Mesodermal cell (in vitro differentiated cells): ENCODE measurements around the gene GNAQ.

Experiments
- H3K27ac ChIP-seq: 2 replicates; pipeline ENCODE4 v1.7.0; 2013; ENCODE audit warnings: mild to moderate bottlenecking, low read depth, low read length, moderate library complexity; ENCODE audit not compliant: severe bottlenecking
- H3K36me3 ChIP-seq: 2 replicates; pipeline ENCODE4 v1.7.1; 2013; ENCODE audit warnings: mild to moderate bottlenecking, low read length, moderate library complexity; ENCODE audit not compliant: control insufficient read depth, insufficient read depth
- H3K4me1 ChIP-seq: one replicate; pipeline ENCODE4 v1.7.1; 2013; ENCODE audit warnings: mild to moderate bottlenecking, low read length; ENCODE audit not compliant: insufficient read depth, control insufficient read depth, poor library complexity, severe bottlenecking
- H3K4me3 ChIP-seq: 2 replicates; pipeline ENCODE4 v1.7.0; 2013; ENCODE audit warnings: low read length, control low read depth, mild to moderate bottlenecking; ENCODE audit not compliant: insufficient read depth, poor library complexity, severe bottlenecking; ENCODE audit errors: extremely low read depth
- H3K9me3 ChIP-seq: 2 replicates; pipeline ENCODE4 v1.7.1; 2013; ENCODE audit warnings: mild to moderate bottlenecking, low read length, moderate library complexity; ENCODE audit not compliant: control insufficient read depth
- WGBS, 2 experiments: methylation state at CpG; one replicate each; pipeline ENCODE4 v1.1.5; 2013; ENCODE audit warnings: missing lambda C conversion rate in 2 of 2; ENCODE audit not compliant: insufficient coverage in 2 of 2; 5-methylcytosine and 5-hydroxymethylcytosine counted together

The GNAQ gene

GRCh38 chr9:77806741-77807140 lies 224.9 kb downstream of the GNAQ start:
- no peak overlapping the region for H3K27ac ChIP-seq
- H3K9me3 ChIP-seq = no peaks in the 10 kb centered on the region
- H3K4me1 ChIP-seq = peaks cover 28% of the 10 kb centered on the region
- H3K36me3 ChIP-seq = peaks cover 4% of the 10 kb centered on the region
- no peak overlapping the region for H3K4me3 ChIP-seq
- 95 to 100% methylated on average over 3 of the region's 5 CpGs for WGBS, 2 experiments

GRCh38 chr9:77805810-77806209 lies 225.8 kb downstream of the GNAQ start:
- H3K36me3 ChIP-seq = peaks cover 3% of the 10 kb centered on the region
- WGBS, 2 experiments = no CpG with 5 or more reads among the region's 2 CpGs

GRCh38 chr9:77803423-77803822 lies 228.2 kb downstream of the GNAQ start:
- no CpG with 5 or more reads among the region's 1 CpG for whole genome bisulfite sequencing, 2 experiments
- H3K9me3 ChIP-seq = no peaks in the 10 kb centered on the region
- H3K4me1 ChIP-seq = peaks cover 15% of the 10 kb centered on the region
- H3K36me3 ChIP-seq = peaks cover 3% of the 10 kb centered on the region
- no peak overlapping the region for H3K4me3 ChIP-seq
- no peak overlapping the region for H3K27ac ChIP-seq

More at GRCh38 chr9:77805810-77806209, 225.8 kb downstream of the GNAQ start:
- H3K4me3 ChIP-seq = no peak overlapping the region
- H3K4me1 ChIP-seq = peaks cover 28% of the 10 kb centered on the region
- H3K9me3 ChIP-seq = no peaks in the 10 kb centered on the region
- H3K27ac ChIP-seq = no peak overlapping the region

- Histone ChIP-seq H3K9me3 (no peaks in the 10 kb centered on the region), H3K27ac (no peak overlapping the region), H3K36me3 (peaks cover 3% of the 10 kb centered on the region), H3K4me3 (no peak overlapping the region), H3K4me1 (peaks cover 12% of the 10 kb centered on the region)
- 60 to 65% methylated on average over 1 to 2 of the region's 7 CpGs for WGBS, 2 experiments
Observed at GRCh38 chr9:77802515-77803293, 228.9 kb downstream of the GNAQ start.

- Histone ChIP-seq H3K4me1 (peaks cover 5% of the 10 kb centered on the region), H3K9me3 (no peaks in the 10 kb centered on the region), H3K4me3 (no peak overlapping the region), H3K27ac (no peak overlapping the region), H3K36me3 (peaks cover 7% of the 10 kb centered on the region)
- 67 to 100% methylated on average over 1 of the region's 3 CpGs for WGBS, 2 experiments
Observed at GRCh38 chr9:77802064-77802463, 229.5 kb downstream of the GNAQ start.

GRCh38 chr9:77800924-77801551 lies 230.6 kb downstream of the GNAQ start:
- 80% methylated on average over 1 of the region's 3 CpGs; no CpG with 5 or more reads in 1 of the 2 experiments for WGBS, 2 experiments

GRCh38 chr9:77798140-77798539 lies 233.5 kb downstream of the GNAQ start:
- Histone ChIP-seq H3K9me3 (no peaks in the 10 kb centered on the region), H3K36me3 (peaks cover 7% of the 10 kb centered on the region), H3K4me1 (no peaks in the 10 kb centered on the region), H3K27ac (no peak overlapping the region), H3K4me3 (no peak overlapping the region)
- WGBS, 2 experiments = no CpG with 5 or more reads among the region's 1 CpG

More at GRCh38 chr9:77800924-77801551, 230.6 kb downstream of the GNAQ start:
- H3K9me3 ChIP-seq = no peaks in the 10 kb centered on the region
- peaks cover 8% of the 10 kb centered on the region for H3K36me3 ChIP-seq
- no peak overlapping the region for H3K27ac ChIP-seq
- no peak overlapping the region for H3K4me3 ChIP-seq
- H3K4me1 ChIP-seq = no peaks in the 10 kb centered on the region

GRCh38 chr9:77794985-77795384 lies 236.6 kb downstream of the GNAQ start:
- H3K4me3 ChIP-seq = no peak overlapping the region
- no peak overlapping the region for H3K27ac ChIP-seq
- H3K9me3 ChIP-seq = no peaks in the 10 kb centered on the region
- no CpG with 5 or more reads among the region's 3 CpGs for WGBS, 2 experiments
- H3K4me1 ChIP-seq = no peaks in the 10 kb centered on the region
- peaks cover 13% of the 10 kb centered on the region for H3K36me3 ChIP-seq

GRCh38 chr9:77793849-77794248 lies 237.8 kb downstream of the GNAQ start:
- H3K9me3 ChIP-seq = no peaks in the 10 kb centered on the region
- no peak overlapping the region for H3K27ac ChIP-seq
- peaks cover 13% of the 10 kb centered on the region for H3K36me3 ChIP-seq
- WGBS, 2 experiments = 67 to 90% methylated on average over 1 to 2 of the region's 2 CpGs
- no peaks in the 10 kb centered on the region for H3K4me1 ChIP-seq
- H3K4me3 ChIP-seq = no peak overlapping the region

GRCh38 chr9:77789891-77790290 lies 241.7 kb downstream of the GNAQ start:
- Histone ChIP-seq H3K9me3 (no peaks in the 10 kb centered on the region), H3K27ac (no peak overlapping the region), H3K4me1 (no peaks in the 10 kb centered on the region), H3K4me3 (no peak overlapping the region), H3K36me3 (peaks cover 16% of the 10 kb centered on the region)
- WGBS, 2 experiments = 74 to 85% methylated on average over 4 to 5 of the region's 5 CpGs

- peaks cover 9% of the 10 kb centered on the region for H3K36me3 ChIP-seq
- 100% methylated on average over 1 of the region's 2 CpGs; no CpG with 5 or more reads in 1 of the 2 experiments for WGBS, 2 experiments
- H3K27ac ChIP-seq = no peak overlapping the region
- H3K4me1 ChIP-seq = no peaks in the 10 kb centered on the region
- H3K9me3 ChIP-seq = no peaks in the 10 kb centered on the region
- no peak overlapping the region for H3K4me3 ChIP-seq
Observed at GRCh38 chr9:77785341-77785740, 246.3 kb downstream of the GNAQ start.
